Esophagus muscularis mucosa (tissue), 4 donors: Measurements from ENCODE around the gene CSGALNACT2. TPM values are rescaled to one million over a fixed set of nuclear protein-coding genes. Genes with fewer than 3 reads are reported as not detected.

Experiments used
- DNase-seq: peaks from one replicate; pipeline ENCODE4 v3.0.0-alpha.2; 2017; ENCODE audit errors: extremely low spot score
- H3K27ac ChIP-seq, 4 donors: fragments of 200-600 bp; sonication (generic); replicated peaks in 1 of 4; 1 replicate in 3 of 4; 2 replicates in 1 of 4; pipeline ENCODE4 v1.5.1; 2016 to 2019; ENCODE audit warnings: mild to moderate bottlenecking in 1 of 4
- H3K27me3 ChIP-seq, 4 donors: fragments of 200-600 bp; sonication (generic); one replicate each; pipeline versions ENCODE4 v1.5.1 to v1.6.0; 2016 to 2019
- H3K36me3 ChIP-seq, 4 donors: fragments of 200-600 bp; sonication (generic); one replicate each; pipeline ENCODE4 v1.5.1; 2016 to 2019
- H3K4me1 ChIP-seq, 4 donors: fragments of 200-600 bp; sonication (generic); one replicate each; pipeline ENCODE4 v1.5.1; 2016 to 2019
- H3K4me3 ChIP-seq, 4 donors: fragments of 200-600 bp; sonication (generic); 1 replicate in 2 of 4; 2 replicates in 2 of 4; pipeline ENCODE4 v1.5.1; 2016 to 2019; ENCODE audit warnings: mild to moderate bottlenecking in 4 of 4, moderate library complexity in 1 of 4
- H3K9me3 ChIP-seq, 4 donors: fragments of 200-600 bp; sonication (generic); 1 replicate in 3 of 4; 2 replicates in 1 of 4; pipeline ENCODE4 v1.5.1; 2016 to 2019
- CTCF ChIP-seq, 3 experiments: fragments of 200-600 bp in 2 of 3; fragments of 450-650 bp in 1 of 3; sonication (generic) in 2 of 3; IDR thresholded peaks; one replicate each; pipeline ENCODE4 v1.5.1; 2017 to 2019; ENCODE audit warnings: antibody characterized with exemption in 3 of 3, mild to moderate bottlenecking in 2 of 3, moderate library complexity in 1 of 3
- EP300 ChIP-seq: sonication (generic); formaldehyde crosslinking; IDR thresholded peaks from one replicate; pipeline ENCODE4 v1.6.1; 2017; ENCODE audit warnings: antibody characterized with exemption
- POLR2A ChIP-seq: fragments of 450-650 bp; IDR thresholded peaks from one replicate; pipeline ENCODE4 v1.6.1; 2017; ENCODE audit warnings: antibody characterized with exemption, moderate library complexity, mild to moderate bottlenecking, low read depth
- POLR2AphosphoS5 ChIP-seq, 2 donors: sonication (generic); formaldehyde crosslinking; IDR thresholded peaks; one replicate each; pipeline ENCODE4 v1.6.1; 2017; ENCODE audit warnings: antibody characterized with exemption in 2 of 2
- WGBS: methylation state at CpG from one replicate; pipeline ENCODE4 v1.1.5; 2018; 5-methylcytosine and 5-hydroxymethylcytosine counted together
- intact Hi-C: fragments of 100-400 bp; cut with DNase I; formaldehyde crosslinking; loops from one replicate; pipeline ENCODE4 v1.15.1; 2023
- total RNA-seq, 4 donors: library from RNA; depleted of rRNA; stranded (reverse); fragments of >200 nt; gene quantifications; one replicate each; pipeline versions ENCODE4 v1.1.0 to v1.2.1, GENCODE V29; 2016

Gene CSGALNACT2
- total RNA-seq, 4 donors from 2014 or later: 25.6 to 39.5 (median 33.9) TPM

DNA sequence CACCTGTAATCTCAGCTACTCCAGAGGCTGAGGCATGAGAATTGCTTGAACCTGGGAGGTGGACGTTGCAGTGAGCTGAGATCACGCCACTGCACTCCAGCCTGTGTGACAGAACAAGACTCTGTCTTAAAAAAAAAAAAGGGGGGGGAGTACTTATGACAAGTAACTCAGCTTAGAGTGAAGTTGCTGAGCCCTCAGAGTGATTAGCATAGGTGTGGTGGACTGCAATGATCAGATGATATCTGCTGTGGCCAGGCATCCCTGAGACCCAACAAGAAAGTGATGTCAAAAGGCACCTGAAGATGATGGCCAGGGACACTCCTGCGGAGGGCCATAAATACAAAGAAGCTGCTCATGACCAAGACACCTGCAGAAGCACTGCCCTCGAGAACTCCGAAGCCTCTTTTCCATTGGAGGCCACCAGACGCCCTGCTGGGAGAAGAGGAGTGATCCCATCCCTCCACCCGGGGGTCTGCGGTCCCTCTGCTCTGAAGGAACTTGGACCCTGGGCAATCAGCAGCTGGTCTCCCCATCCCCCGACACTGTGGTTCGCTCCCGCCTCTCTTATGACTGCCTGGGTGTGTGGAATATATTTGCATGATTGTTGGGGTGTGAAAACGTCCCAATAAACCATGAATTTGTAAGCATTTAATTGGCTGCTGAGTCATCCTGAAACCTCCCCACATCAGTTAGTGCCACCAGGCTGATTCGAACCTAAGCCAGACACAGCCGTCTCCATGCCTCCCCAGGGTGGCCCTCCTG lies 82.6 kb downstream of the CSGALNACT2 start:
- Histone ChIP-seq H3K9me3 (no peaks in the 10 kb centered on the region), H3K4me1 (no peaks in the 10 kb centered on the region), H3K27ac (no peak overlapping the region), H3K27me3 (peaks cover 0 to 56% (median 0%) of the 10 kb centered on the region in 4 donors), H3K36me3 (no peaks in the 10 kb centered on the region), H3K4me3 (no peak overlapping the region)
- WGBS: 80% methylated on average over 13 of the region's 14 CpGs
- no peak for DNase-seq
- TF ChIP-seq EP300 (no peak), POLR2A (no peak), POLR2AphosphoS5 (IDR thresholded peaks at IDR 0.05) (no peak), CTCF (IDR thresholded peaks at IDR 0.05) (no peak)
- intact Hi-C loops: no loop called here

- intact Hi-C loops: no loop called here
- H3K27me3 ChIP-seq: peaks cover 0 to 48% (median 0%) of the 10 kb centered on the region in 4 donors
- no peak overlapping the region for H3K27ac ChIP-seq
- H3K4me3 ChIP-seq: no peak overlapping the region
- no peak for DNase-seq
- 70% methylated on average over 13 of the region's 19 CpGs for WGBS
- TF ChIP-seq POLR2A (no peak), POLR2AphosphoS5 (IDR thresholded peaks at IDR 0.05) (no peak), CTCF (IDR thresholded peaks at IDR 0.05) (no peak), EP300 (no peak)
- no peaks in the 10 kb centered on the region for H3K9me3 ChIP-seq
- no peaks in the 10 kb centered on the region for H3K4me1 ChIP-seq
- no peaks in the 10 kb centered on the region for H3K36me3 ChIP-seq
Observed at GRCh38 chr10:43221419-43222209, 83.4 kb downstream of the CSGALNACT2 start.

DNA sequence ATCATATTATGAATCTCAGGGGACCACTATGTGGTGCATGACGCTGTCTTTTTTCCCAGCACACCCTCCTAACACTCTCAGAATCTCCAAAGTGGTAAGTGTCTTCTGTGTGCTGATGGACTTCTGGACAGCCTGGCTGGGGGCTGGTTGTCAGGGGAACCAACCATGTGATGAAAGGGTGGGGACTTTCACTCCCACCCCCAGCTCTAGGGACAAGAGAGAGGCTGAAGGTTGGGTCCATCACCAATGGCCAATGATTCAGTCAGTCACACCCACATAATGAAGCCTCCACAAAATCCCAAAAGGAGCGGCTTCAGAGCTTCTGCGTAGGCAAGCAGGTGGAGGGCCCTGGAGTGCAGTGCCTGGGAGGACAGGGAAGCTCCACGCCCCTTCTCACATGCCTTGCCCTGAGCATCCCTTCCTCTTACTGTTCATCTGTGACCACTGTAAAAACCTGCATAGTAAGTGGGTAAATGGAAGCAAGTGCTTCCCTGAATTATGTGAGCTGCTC lies 84.0 kb downstream of the CSGALNACT2 start:
- WGBS: 96% methylated on average over 4 of the region's 4 CpGs
- intact Hi-C loops: no loop called here
- TF ChIP-seq POLR2AphosphoS5 (IDR thresholded peaks at IDR 0.05) (no peak), CTCF (IDR thresholded peaks at IDR 0.05) (no peak), EP300 (no peak), POLR2A (no peak)

DNA sequence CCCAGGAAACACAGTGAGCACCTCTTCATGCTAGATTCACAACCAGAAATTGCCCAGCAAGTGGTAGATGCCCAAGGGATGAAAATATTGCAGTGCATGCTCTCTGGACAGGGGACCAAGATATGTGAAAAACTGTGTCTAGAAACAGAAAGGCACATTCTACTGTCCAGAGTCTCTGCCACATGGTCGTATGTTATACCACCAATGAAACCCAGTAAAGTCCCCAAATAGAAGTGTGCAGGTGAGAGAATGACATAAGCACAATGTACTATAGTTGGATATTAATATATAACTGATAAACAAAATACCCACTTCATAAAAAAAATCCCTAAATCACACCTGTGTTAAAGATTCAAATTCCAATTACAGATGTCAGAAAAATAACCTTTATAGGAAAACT lies 84.8 kb downstream of the CSGALNACT2 start:
- Histone ChIP-seq H3K36me3 (no peaks in the 10 kb centered on the region), H3K4me3 (no peak overlapping the region), H3K27ac (no peak overlapping the region), H3K9me3 (no peaks in the 10 kb centered on the region), H3K4me1 (no peaks in the 10 kb centered on the region), H3K27me3 (peaks cover 0 to 50% (median 0%) of the 10 kb centered on the region in 4 donors)
- 68% methylated on average over 1 of the region's 1 CpG for WGBS
- DNase-seq: no peak
- intact Hi-C loops: no loop called here
- TF ChIP-seq POLR2AphosphoS5 (IDR thresholded peaks at IDR 0.05) (no peak), EP300 (no peak), CTCF (IDR thresholded peaks at IDR 0.05) (no peak), POLR2A (no peak)

More for the DNA sequence above, 84.0 kb downstream of the CSGALNACT2 start:
- H3K36me3 ChIP-seq: no peaks in the 10 kb centered on the region
- H3K4me3 ChIP-seq: no peak overlapping the region
- no peaks in the 10 kb centered on the region for H3K4me1 ChIP-seq
- H3K27ac ChIP-seq: no peak overlapping the region
- peaks cover 0 to 49% (median 0%) of the 10 kb centered on the region in 4 donors for H3K27me3 ChIP-seq
- no peak for DNase-seq
- no peaks in the 10 kb centered on the region for H3K9me3 ChIP-seq
